Measurements from ENCODE around the gene ENO2. TPM values are rescaled to one million over a fixed set of nuclear protein-coding genes. Genes with fewer than 3 reads are reported as not detected.
A peak's percentile ranks its signal among the peaks of the same experiment; 100 is the strongest.

ENO2 gene
- total RNA-seq, 1 experiment from 2014 or later = 33.5 TPM

DNA sequence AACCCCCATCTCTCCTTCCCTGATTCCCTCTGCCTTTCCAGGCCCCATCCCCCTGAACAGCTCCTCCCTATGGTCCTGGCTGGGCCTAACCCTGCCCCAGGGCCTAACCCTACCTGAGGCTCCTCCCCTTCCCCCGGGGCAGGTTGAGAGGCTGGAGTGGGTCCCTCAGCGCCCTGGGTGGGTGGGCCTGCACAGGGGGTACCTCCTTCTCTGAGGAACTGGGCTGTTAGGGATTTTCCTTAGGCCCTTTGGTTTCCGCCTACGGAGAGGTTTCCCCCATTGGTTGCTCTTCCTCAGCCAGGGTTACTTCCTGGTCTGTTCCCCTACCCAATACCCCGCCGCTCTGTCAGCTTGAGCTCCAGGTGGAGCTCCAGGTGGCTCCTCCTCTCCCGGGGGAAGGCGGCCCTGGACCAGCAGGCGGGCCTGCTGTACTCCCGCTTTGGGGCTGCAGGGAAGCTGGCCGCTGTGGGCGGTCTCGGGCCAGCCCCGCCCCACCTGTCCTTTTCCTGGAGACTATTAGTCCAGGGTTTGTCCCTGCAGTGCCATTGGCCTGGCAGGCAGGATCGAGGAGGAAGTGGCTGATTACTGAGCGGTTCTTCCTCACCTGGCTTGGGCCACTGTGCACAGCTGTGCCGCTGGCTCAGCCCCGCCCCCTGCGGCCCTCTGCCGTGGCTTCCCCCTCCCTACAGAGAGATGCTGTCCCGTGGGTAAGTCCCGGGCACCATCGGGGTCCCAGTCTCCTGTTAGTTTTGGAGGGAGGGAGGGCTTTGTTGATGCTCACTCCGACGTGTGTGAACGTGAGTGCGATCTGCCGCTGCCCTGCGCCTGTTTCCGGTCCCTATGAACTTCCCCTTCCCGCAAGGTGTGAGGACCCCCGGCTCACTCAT is 31.9 kb downstream of the ENO2 start:
- in situ Hi-C loops (cut with HindIII; ENCODE audit: low pct_unique_long_range_greater_than_20kb, low sequenced_read_pairs) = no loop called here
- TF ChIP-seq, protein P1, sequence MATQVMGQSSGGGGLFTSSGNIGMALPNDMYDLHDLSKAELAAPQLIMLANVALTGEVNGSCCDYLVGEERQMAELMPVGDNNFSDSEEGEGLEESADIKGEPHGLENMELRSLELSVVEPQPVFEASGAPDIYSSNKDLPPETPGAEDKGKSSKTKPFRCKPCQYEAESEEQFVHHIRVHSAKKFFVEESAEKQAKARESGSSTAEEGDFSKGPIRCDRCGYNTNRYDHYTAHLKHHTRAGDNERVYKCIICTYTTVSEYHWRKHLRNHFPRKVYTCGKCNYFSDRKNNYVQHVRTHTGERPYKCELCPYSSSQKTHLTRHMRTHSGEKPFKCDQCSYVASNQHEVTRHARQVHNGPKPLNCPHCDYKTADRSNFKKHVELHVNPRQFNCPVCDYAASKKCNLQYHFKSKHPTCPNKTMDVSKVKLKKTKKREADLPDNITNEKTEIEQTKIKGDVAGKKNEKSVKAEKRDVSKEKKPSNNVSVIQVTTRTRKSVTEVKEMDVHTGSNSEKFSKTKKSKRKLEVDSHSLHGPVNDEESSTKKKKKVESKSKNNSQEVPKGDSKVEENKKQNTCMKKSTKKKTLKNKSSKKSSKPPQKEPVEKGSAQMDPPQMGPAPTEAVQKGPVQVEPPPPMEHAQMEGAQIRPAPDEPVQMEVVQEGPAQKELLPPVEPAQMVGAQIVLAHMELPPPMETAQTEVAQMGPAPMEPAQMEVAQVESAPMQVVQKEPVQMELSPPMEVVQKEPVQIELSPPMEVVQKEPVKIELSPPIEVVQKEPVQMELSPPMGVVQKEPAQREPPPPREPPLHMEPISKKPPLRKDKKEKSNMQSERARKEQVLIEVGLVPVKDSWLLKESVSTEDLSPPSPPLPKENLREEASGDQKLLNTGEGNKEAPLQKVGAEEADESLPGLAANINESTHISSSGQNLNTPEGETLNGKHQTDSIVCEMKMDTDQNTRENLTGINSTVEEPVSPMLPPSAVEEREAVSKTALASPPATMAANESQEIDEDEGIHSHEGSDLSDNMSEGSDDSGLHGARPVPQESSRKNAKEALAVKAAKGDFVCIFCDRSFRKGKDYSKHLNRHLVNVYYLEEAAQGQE (IDR thresholded peaks at IDR 0.05; ENCODE audit: insufficient read depth in 1 of 2, low read depth in 2 of 2, low read length in 1 of 2) = no peak
- TF ChIP-seq TCF7L2 (IDR thresholded peaks at IDR 0.05; ENCODE audit: low read depth, low read length) (no peak), POLR2AphosphoS5 (IDR thresholded peaks at IDR 0.05; ENCODE audit: low read depth, low read length) (peak; percentile 35; the same call in 1 of the 2 replicates), SIN3A (IDR thresholded peaks at IDR 0.05; ENCODE audit: borderline replicate concordance, insufficient read depth, low read depth, low read length) (no peak)
- Histone ChIP-seq H3K27ac (ENCODE audit: low read length) (peak overlapping the region; percentile 95), H3K4me3 (ENCODE audit: low read depth in 2 of 2, low read length in 2 of 2) (peak overlapping the region; percentile 44 to 72), H3K27me3 (ENCODE audit: control insufficient read depth, insufficient read depth, low read length) (no peaks in the 10 kb centered on the region), H3K4me1 (ENCODE audit: control insufficient read depth, insufficient read depth, low read length) (peaks cover 32% of the 10 kb centered on the region), H3K9me3 (ENCODE audit: control insufficient read depth, insufficient read depth, low read depth, low read length) (no peaks in the 10 kb centered on the region), H3K36me3 (ENCODE audit: control insufficient read depth, insufficient read depth, low read length) (no peaks in the 10 kb centered on the region; the same call in 1 of the 2 replicates)
- CTCF ChIA-PET = interaction anchor here (0.7 kb wide), 1 partner anchor 16 kb away, joined by 3 read pairs; no protein-coding TSS in a partner anchor
- no peak for DNase-seq (ENCODE audit: low read depth, low spot score)
- intact Hi-C loops (cut with micrococcal nuclease; ENCODE audit: unreplicated experiment) = loop anchor here (10.0 kb wide), 1 partner anchor 169 kb away; no protein-coding TSS in a partner anchor
- ATAC-seq = peak; percentile 66
- BruUV-seq (replicated peaks) = no TSS peak
- POLR2A ChIA-PET = no interaction called here

DNA sequence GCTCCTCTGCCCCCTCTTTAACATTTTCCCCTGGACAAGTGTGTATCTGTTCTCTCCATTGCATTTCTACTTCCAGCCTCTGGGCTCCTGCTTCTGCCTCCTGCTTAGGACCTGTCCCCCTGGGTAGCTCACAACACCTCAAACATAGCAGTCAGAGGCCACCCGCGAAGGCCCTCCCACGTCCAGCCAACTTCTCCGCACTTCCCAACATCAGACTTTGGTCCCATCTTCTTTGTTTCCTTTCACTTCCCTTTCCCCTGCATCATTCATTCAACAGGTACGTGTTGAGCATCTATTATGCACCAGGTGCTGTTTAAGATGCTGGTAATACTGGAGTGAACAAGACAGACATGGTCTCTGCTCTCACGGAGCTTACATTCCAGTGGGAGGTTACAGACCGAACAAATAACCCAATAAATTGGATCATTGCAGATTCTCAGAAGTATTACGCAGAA is 32.6 kb downstream of the ENO2 start:
- Histone ChIP-seq H3K36me3 (ENCODE audit: control insufficient read depth, insufficient read depth, low read length) (no peaks in the 10 kb centered on the region; the same call in 1 of the 2 replicates), H3K27ac (ENCODE audit: low read length) (peak overlapping the region; percentile 95), H3K4me3 (ENCODE audit: low read depth in 2 of 2, low read length in 2 of 2) (peak overlapping the region; percentile 44 to 72), H3K9me3 (ENCODE audit: control insufficient read depth, insufficient read depth, low read depth, low read length) (no peaks in the 10 kb centered on the region), H3K27me3 (ENCODE audit: control insufficient read depth, insufficient read depth, low read length) (no peaks in the 10 kb centered on the region), H3K4me1 (ENCODE audit: control insufficient read depth, insufficient read depth, low read length) (peaks cover 25% of the 10 kb centered on the region)
- ATAC-seq = no peak
- TF ChIP-seq SIN3A (IDR thresholded peaks at IDR 0.05; ENCODE audit: borderline replicate concordance, insufficient read depth, low read depth, low read length) (no peak), TCF7L2 (IDR thresholded peaks at IDR 0.05; ENCODE audit: low read depth, low read length) (no peak), POLR2AphosphoS5 (IDR thresholded peaks at IDR 0.05; ENCODE audit: low read depth, low read length) (no peak)
- TF ChIP-seq, protein P1 (IDR thresholded peaks at IDR 0.05; ENCODE audit: insufficient read depth in 1 of 2, low read depth in 2 of 2, low read length in 1 of 2) = no peak
- TF ChIP-seq, protein P2, sequence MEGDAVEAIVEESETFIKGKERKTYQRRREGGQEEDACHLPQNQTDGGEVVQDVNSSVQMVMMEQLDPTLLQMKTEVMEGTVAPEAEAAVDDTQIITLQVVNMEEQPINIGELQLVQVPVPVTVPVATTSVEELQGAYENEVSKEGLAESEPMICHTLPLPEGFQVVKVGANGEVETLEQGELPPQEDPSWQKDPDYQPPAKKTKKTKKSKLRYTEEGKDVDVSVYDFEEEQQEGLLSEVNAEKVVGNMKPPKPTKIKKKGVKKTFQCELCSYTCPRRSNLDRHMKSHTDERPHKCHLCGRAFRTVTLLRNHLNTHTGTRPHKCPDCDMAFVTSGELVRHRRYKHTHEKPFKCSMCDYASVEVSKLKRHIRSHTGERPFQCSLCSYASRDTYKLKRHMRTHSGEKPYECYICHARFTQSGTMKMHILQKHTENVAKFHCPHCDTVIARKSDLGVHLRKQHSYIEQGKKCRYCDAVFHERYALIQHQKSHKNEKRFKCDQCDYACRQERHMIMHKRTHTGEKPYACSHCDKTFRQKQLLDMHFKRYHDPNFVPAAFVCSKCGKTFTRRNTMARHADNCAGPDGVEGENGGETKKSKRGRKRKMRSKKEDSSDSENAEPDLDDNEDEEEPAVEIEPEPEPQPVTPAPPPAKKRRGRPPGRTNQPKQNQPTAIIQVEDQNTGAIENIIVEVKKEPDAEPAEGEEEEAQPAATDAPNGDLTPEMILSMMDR (IDR thresholded peaks at IDR 0.05) = no peak
- intact Hi-C loops (cut with micrococcal nuclease; ENCODE audit: unreplicated experiment) = loop anchor here (10.0 kb wide), 1 partner anchor 168 kb away; no protein-coding TSS in a partner anchor
- no peak for DNase-seq (ENCODE audit: low read depth, low spot score)
- CTCF ChIA-PET = interaction anchor here (0.7 kb wide), 1 partner anchor 15 kb away, joined by 3 read pairs; no protein-coding TSS in a partner anchor
- POLR2A ChIA-PET = no interaction called here
- BruUV-seq (replicated peaks) = no TSS peak
- in situ Hi-C loops (cut with HindIII; ENCODE audit: low pct_unique_long_range_greater_than_20kb, low sequenced_read_pairs) = no loop called here
